ENCODE results near the gene NFYA.

Gene NFYA

DNA sequence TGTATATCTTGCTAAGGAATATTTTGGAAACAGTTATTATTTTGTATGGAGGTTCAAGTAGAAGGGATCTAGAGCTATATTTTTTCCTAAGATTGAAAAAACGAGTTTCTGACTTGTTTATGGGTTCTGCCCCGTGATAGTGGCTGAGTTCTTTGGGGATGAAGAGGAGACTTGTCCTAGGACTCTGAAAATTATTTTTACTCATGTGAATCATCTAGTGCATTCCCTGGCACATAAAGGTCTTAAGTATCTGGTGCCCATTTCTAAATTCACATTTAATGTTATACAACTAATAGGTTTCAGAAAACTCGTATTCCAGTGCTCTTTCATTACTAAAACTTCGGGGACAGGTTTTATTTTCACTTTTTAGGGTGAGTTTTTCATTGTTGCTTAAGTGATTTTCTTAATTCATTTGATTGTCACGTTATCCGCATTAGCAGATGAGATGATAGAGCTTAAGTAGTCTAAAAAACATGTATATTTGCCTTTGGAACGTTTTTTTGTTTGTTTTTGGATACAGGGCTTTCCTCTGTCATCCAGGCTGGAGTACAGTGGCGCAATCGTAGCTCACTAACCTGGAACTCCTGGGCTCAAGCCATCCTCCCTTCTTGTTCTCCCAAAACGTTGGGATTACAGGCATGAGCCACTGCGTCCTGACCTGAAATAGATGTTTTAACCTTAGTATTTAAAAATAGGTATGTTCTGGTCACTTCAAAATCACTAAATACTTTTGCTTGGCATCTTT is 2.1 kb downstream of the NFYA start:
- TF ChIP-seq, protein P1, sequence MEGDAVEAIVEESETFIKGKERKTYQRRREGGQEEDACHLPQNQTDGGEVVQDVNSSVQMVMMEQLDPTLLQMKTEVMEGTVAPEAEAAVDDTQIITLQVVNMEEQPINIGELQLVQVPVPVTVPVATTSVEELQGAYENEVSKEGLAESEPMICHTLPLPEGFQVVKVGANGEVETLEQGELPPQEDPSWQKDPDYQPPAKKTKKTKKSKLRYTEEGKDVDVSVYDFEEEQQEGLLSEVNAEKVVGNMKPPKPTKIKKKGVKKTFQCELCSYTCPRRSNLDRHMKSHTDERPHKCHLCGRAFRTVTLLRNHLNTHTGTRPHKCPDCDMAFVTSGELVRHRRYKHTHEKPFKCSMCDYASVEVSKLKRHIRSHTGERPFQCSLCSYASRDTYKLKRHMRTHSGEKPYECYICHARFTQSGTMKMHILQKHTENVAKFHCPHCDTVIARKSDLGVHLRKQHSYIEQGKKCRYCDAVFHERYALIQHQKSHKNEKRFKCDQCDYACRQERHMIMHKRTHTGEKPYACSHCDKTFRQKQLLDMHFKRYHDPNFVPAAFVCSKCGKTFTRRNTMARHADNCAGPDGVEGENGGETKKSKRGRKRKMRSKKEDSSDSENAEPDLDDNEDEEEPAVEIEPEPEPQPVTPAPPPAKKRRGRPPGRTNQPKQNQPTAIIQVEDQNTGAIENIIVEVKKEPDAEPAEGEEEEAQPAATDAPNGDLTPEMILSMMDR (IDR thresholded peaks at IDR 0.05), result no peak

DNA sequence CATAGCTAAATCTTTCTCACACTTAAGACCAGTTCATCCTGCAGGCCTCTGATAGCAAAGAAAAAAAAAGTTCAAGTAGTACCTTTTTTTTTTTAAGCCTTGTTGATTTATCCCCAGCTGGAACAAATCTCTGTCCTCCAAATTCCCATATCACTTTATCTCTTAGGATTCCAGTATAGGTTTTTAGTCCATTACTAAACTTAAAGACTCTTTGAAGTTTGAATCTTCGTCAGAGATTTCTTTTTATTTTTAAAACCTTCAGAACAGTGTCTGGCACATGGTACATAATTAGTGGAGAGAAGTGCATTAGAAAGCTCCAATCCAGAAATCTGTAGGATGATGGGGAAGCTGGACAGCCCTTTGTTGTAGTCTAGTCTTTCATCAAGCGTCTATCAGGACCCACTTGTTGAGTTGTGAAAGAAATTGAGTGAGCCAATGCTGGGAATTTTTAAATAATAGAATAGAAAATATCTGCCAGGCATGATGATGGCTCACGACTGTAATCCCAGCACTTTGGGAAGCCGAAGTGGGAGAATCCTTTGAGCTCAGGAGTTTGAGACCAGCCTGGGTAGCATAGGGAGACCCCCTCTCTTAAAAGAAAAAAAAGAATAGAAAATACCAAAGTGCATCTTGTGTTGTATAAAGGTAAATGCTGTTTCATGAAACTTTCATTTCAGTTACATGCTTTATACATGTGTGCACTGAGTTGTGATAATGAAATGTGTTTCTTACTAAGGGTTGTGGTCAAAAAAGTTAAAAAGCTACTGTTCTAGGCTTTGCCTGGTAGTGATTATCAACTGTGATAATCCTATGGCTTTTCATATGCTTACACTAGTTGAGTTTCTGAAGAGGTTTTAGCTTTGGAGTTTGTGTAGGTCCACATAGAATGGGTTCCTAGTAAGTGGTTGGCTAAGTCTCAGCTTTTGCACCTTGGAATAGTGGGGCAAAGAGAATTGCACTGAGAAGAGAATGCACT is 3.2 kb downstream of the NFYA start:
- TF ChIP-seq, protein P1 (IDR thresholded peaks at IDR 0.05), result no peak

DNA sequence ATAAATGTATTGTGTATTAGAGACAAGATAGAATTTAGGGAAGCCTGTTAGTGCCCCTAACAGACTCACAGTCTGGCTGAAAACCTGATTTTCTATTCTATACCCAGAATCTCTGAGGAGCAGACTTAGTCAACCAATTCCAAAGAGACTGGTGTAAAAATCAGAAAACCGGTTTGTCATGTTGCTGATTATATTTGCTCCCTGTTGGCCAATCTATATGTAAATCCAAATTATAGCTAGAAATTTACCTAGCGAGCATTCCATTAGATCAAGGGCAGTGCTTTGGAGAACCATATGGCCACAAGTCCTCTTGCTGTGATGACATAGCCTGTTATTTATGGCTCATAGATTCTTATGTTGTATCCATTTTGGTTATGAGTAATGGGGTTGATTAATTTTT is 4.8 kb downstream of the NFYA start:
- TF ChIP-seq, protein P1 (IDR thresholded peaks at IDR 0.05), result no peak

GRCh38 chr6:41078101-41078500 is 5.3 kb downstream of the NFYA start:
- TF ChIP-seq, protein P1 (IDR thresholded peaks at IDR 0.05), result no peak

GRCh38 chr6:41079080-41079479 is 6.3 kb downstream of the NFYA start:
- TF ChIP-seq, protein P1 (IDR thresholded peaks at IDR 0.05), result no peak

- TF ChIP-seq, protein P1 (IDR thresholded peaks at IDR 0.05), result no peak
Measured at GRCh38 chr6:41080621-41081020, 7.8 kb downstream of the NFYA start.

DNA sequence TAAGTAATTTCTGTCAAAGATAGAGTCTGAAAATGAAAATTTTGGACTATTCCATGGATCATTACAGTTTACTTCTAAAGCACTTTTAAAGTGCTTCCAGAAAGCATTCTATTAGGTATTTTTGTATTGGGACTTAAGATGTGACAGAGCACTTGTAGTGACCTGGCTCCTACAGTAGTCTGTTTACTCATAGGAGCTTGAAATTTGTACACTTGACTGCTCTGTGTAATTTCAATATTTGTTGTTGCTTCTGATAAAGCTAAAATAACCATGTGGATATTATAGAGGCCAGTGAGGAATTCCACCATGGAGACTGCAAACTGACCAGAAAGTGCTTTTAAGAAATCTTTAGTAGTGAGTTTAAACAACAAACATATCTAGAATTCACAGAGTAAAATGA is 10.3 kb downstream of the NFYA start:
- TF ChIP-seq, protein P1 (IDR thresholded peaks at IDR 0.05), result no peak

Data from LNCAP (cell line).